Measurements from ENCODE around the gene RPRML.

- no peak for TF ChIP-seq POLR2A (IDR thresholded peaks at IDR 0.05)
- TF ChIP-seq CTCF (IDR thresholded peaks at IDR 0.05), result no peak
- no peak for TF ChIP-seq POLR2AphosphoS5 (IDR thresholded peaks at IDR 0.05)
- TF ChIP-seq EP300 (IDR thresholded peaks at IDR 0.05), result no peak
Observed at GRCh38 chr17:46958041-46958591, 20.9 kb downstream of the RPRML start.
